ENCODE data around the gene ZYG11A.

DNA sequence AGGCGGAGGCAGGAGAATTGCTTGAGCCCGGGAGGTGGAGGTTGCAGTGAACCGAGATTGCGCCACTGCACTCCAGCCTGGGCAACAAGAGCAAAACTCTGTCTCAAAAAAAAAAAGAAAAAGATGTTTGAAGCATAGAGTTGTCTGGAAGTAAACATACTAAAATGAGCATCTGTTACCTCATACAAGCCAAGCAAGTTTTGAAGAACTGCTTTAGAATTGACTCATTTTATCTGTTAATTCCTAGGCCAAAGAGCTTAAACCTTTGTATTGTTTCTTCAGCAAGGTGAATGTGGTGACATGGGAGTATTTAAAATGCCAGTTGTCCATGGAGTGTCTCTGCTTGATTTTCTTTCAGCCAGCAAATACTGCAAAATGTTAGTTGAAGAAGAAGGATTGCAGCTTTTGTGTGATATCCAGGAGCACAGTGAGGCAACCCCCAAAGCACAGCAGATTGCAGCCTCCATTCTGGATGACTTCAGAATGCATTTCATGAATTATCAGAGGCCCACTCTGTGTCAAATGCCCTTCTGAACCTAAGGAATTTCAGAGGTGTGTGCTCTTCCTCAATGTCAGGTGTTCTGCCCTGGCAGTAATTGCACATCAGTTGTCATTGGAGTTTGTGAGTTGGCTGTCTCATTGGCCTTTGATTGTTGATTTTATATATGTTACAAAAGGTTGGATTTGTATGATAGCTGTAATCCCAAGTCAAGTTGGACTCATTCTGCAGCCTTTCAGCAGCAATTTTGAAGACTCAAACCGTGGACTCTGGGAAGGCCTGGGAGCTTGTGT, 50.1 kb downstream of the ZYG11A start:
- TF ChIP-seq, protein P1, sequence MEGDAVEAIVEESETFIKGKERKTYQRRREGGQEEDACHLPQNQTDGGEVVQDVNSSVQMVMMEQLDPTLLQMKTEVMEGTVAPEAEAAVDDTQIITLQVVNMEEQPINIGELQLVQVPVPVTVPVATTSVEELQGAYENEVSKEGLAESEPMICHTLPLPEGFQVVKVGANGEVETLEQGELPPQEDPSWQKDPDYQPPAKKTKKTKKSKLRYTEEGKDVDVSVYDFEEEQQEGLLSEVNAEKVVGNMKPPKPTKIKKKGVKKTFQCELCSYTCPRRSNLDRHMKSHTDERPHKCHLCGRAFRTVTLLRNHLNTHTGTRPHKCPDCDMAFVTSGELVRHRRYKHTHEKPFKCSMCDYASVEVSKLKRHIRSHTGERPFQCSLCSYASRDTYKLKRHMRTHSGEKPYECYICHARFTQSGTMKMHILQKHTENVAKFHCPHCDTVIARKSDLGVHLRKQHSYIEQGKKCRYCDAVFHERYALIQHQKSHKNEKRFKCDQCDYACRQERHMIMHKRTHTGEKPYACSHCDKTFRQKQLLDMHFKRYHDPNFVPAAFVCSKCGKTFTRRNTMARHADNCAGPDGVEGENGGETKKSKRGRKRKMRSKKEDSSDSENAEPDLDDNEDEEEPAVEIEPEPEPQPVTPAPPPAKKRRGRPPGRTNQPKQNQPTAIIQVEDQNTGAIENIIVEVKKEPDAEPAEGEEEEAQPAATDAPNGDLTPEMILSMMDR (IDR thresholded peaks at IDR 0.05; ENCODE audit: low read depth, low read length, poor library complexity, severe bottlenecking): no peak
- TF ChIP-seq EZH2phosphoT487 (IDR thresholded peaks at IDR 0.05; ENCODE audit: borderline replicate concordance, low read length): no peak
